Uterus (tissue), 2 donors: ENCODE measurements around the gene RAB11FIP4.

ENCODE experiments used
- POLR2A ChIP-seq, 2 donors: fragments of 450-650 bp; IDR thresholded peaks; one replicate each; pipeline ENCODE4 v1.6.1; 2016; ENCODE audit warnings: antibody characterized with exemption in 2 of 2, mild to moderate bottlenecking in 1 of 2, moderate library complexity in 1 of 2
- TF ChIP-seq, protein P1 (sequence below), 4 experiments: fragments of 200-600 bp in 2 of 4; fragments of 450-650 bp in 2 of 4; sonication (generic) in 2 of 4; IDR thresholded peaks; one replicate each; pipeline ENCODE4 v1.5.1; 2016 to 2019; ENCODE audit warnings: antibody characterized with exemption in 4 of 4, mild to moderate bottlenecking in 2 of 4, moderate library complexity in 1 of 4

DNA sequence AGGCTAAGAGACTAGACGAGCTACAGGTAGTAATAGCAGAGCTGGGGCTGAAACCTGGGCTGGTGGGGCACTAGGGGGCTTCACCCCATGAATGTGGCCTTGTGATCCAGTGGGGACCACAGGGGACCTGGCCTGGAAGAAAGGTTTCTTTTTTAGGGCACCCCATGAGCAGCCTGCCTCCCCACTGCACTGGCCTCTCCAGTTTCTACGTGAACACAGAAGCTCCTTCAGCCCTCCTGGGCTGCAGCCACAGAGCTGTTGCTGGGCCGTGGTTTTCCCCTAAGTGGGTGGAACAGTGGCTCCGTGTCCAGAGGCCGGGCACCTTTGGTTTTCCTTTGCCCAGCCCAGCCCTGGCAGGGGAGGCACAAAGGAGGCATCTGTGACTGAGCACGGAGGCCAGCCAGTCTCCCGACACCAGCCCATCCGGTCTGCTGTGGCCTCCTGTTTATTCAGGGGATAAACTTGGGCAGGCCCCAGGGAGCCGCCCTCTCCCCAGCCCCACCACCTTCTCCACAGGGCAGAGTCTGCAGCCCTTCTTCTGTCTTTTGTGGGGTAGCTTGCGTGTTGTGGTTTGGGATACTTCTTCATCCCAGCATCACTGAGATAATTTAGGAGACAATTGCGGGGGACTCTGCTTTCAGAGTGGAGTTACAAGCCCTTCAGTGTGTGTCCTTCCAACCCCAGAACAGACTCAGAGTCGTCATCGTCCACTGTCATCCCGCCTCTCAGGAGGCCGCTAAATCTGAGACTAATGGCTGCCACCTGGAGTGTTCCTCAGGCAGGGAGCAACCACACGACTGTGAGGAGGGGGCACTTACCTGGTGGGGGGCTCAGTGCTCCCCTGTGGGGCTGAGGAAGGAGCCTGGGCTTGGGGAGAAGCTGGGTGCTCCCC is 85.3 kb downstream of the RAB11FIP4 start:
- TF ChIP-seq, protein P1, sequence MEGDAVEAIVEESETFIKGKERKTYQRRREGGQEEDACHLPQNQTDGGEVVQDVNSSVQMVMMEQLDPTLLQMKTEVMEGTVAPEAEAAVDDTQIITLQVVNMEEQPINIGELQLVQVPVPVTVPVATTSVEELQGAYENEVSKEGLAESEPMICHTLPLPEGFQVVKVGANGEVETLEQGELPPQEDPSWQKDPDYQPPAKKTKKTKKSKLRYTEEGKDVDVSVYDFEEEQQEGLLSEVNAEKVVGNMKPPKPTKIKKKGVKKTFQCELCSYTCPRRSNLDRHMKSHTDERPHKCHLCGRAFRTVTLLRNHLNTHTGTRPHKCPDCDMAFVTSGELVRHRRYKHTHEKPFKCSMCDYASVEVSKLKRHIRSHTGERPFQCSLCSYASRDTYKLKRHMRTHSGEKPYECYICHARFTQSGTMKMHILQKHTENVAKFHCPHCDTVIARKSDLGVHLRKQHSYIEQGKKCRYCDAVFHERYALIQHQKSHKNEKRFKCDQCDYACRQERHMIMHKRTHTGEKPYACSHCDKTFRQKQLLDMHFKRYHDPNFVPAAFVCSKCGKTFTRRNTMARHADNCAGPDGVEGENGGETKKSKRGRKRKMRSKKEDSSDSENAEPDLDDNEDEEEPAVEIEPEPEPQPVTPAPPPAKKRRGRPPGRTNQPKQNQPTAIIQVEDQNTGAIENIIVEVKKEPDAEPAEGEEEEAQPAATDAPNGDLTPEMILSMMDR (IDR thresholded peaks at IDR 0.05), result no peak
- TF ChIP-seq POLR2A (IDR thresholded peaks at IDR 0.05), result no peak
